ENCODE measurements around the gene TNNI2. TPM values are rescaled to one million over a fixed set of nuclear protein-coding genes. Genes with fewer than 3 reads are reported as not detected.

TNNI2 gene
- 10 to 100 TPM in 1 of 4 donors, 1 to 10 TPM in 2, not detected in 1; 4.7 to 23.9 (median 9.3) TPM for total RNA-seq

DNA sequence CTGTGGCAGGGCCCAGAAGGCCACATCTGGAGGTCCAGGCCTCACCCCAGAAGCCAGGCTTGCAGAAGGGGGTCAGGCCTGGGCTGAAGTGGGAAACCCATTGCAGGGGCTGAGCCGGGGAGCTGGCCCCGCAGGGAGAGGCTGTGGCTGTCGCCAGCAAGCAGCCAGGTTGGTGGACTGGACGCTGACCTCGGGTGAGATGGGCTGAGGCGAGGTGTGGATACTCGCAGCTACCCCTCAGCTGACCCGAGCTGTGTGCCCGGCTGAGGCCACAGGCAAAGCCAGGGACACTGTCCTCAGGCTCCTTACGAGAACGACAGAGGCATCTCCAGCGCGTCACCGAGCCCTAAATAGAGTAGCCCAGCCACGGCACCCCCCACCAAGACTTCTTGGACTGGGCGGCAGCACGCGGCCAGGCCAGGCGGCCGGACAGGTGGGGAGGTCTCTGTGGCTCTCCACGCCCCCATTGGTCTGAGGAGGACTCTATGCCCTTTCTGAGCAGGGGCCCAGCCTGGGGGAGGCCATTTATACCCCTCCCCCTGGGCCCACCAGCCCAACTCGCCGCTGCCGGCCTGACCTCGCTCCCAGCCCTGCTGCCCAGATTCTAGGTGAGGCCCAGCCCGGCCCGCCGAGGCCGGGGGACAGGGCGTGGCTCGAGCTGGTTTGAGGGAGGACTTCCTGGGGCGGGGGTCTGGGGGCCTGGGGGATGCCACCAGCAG lies at the start of gene TNNI2:
TNNI2 (plus strand) TSS at position 556 of the 719 bp plus-strand sequence. CDS start 716 bp downstream, outside the sequence.
- DNase-seq = peak in 2 of 3 donors; percentile 49
- Histone ChIP-seq H3K4me1 (peaks cover 6 to 37% (median 19%) of the 10 kb centered on the region in 4 donors), H3K27ac (peak within 1 kb of the TSS in 3 of 4 donors; percentile 11 to 81 (median 43)), H3K27me3 (no peaks in the 10 kb centered on the region), H3K36me3 (no peaks in the 10 kb centered on the region), H3K4me3 (no peak within 1 kb of the TSS), H3K9me3 (no peaks in the 10 kb centered on the region)
- TF ChIP-seq POLR2A (IDR thresholded peaks at IDR 0.05) = no peak
- no peak for TF ChIP-seq CTCF (IDR thresholded peaks at IDR 0.05)

- peak in 1 of 3 donors; percentile 66 for DNase-seq
- Histone ChIP-seq H3K9me3 (no peaks in the 10 kb centered on the region), H3K27me3 (no peaks in the 10 kb centered on the region), H3K27ac (no peak overlapping the region), H3K4me3 (no peak overlapping the region), H3K36me3 (no peaks in the 10 kb centered on the region), H3K4me1 (no peaks in the 10 kb centered on the region)
- TF ChIP-seq CTCF (IDR thresholded peaks at IDR 0.05) (no peak), POLR2A (IDR thresholded peaks at IDR 0.05) (no peak)
Observed at GRCh38 chr11:1791912-1792311, 46.9 kb upstream of the TNNI2 start.

DNA sequence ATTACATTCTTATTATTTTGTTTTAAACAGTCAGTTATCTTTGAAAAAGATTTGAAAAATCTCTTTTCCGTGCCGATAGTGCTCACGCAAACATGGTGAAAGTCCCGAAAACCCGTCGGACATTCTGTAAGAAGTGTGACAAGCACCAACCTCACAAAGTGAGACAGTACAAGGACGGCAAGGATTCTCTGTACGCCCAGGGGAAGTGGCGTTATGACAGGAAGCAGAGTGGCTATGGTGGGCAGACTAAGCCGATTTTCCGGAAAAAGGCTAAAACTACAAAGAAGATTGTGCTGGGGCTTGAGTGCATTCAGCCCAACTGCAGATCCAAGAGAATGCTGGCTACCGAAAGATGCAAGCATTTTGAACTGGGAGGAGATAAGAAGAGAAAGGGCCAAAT lies 46.3 kb upstream of the TNNI2 start:
- Histone ChIP-seq H3K4me1 (no peaks in the 10 kb centered on the region), H3K36me3 (no peaks in the 10 kb centered on the region), H3K9me3 (no peaks in the 10 kb centered on the region), H3K27ac (no peak overlapping the region), H3K4me3 (no peak overlapping the region), H3K27me3 (no peaks in the 10 kb centered on the region)
- TF ChIP-seq POLR2A (IDR thresholded peaks at IDR 0.05) (no peak), CTCF (IDR thresholded peaks at IDR 0.05) (no peak)
- no peak for DNase-seq

GRCh38 chr11:1793081-1793480 lies 45.7 kb upstream of the TNNI2 start:
- Histone ChIP-seq H3K27ac (no peak overlapping the region), H3K36me3 (no peaks in the 10 kb centered on the region), H3K4me3 (no peak overlapping the region), H3K27me3 (no peaks in the 10 kb centered on the region), H3K4me1 (no peaks in the 10 kb centered on the region), H3K9me3 (no peaks in the 10 kb centered on the region)
- DNase-seq = no peak
- TF ChIP-seq POLR2A (IDR thresholded peaks at IDR 0.05) (no peak), CTCF (IDR thresholded peaks at IDR 0.05) (no peak)

DNA sequence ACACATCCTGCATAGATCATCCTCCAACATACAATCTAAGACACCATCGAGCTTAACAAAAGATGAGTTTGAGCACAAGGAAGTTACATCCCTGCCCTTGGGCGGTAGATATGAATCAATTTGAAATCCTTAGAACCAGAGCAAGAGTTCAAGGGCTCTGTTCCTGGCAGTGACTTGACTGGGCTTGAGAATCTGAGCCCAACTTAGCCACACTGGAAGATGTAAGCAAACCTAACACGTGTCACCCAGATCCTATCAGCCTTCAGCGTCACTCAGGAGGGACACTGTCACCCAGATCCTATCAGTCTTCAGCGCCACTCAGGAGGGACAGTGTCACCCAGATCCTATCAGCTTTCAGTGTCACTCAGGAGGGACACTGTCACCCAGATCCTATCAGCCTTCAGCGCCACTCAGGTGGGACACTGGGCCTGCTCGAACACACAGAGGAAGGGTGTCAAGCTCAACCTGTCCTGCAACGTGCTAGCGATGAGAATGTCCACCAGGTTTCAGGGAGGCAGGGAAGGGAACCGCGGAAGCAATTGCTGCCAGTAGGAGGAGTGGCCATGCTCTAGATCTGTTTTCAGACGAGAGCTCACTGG lies 42.3 kb upstream of the TNNI2 start:
- Histone ChIP-seq H3K27ac (no peak overlapping the region), H3K4me1 (no peaks in the 10 kb centered on the region)
- DNase-seq = peak in 1 of 3 donors; percentile 38

More for the DNA sequence above, 42.3 kb upstream of the TNNI2 start:
- no peaks in the 10 kb centered on the region for H3K9me3 ChIP-seq
- H3K36me3 ChIP-seq = no peaks in the 10 kb centered on the region
- TF ChIP-seq CTCF (IDR thresholded peaks at IDR 0.05) (no peak), POLR2A (IDR thresholded peaks at IDR 0.05) (no peak)
- H3K27me3 ChIP-seq = no peaks in the 10 kb centered on the region
- H3K4me3 ChIP-seq = no peak overlapping the region
